ENCODE results near the gene SFTA2. TPM values are rescaled to one million over a fixed set of nuclear protein-coding genes. Genes with fewer than 3 reads are reported as not detected.

Gene SFTA2
- total RNA-seq, 1 experiment from 2014 or later = not detected

DNA sequence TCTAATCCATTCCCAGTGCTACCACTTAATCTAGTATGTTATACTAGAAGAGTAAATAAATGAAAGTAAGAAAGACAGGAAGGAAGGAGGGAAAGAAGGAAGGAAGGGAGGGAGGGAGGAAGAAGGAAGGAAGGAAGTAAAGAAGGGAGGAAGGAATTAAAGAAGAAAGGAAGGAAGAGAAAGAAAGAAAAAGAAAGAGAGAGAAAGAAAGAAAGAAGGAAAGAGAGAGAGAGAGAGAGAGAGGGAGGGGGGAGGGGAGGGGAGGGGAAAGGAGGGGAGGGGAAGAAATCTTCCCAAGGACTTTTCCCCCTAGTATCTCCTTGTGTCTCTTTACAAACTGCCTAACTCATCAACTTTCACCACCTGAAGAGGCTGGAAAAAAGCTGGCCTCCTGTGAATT, 30.7 kb upstream of the SFTA2 start:
- no TSS peak for BruUV-seq (replicated peaks)
- Histone ChIP-seq H3K36me3 (ENCODE audit: control insufficient read depth in 1 of 2, insufficient read depth in 2 of 2, low read length in 2 of 2) (no peaks in the 10 kb centered on the region), H3K4me1 (ENCODE audit: control insufficient read depth in 1 of 2, insufficient read depth in 2 of 2, low read length in 2 of 2) (no peaks in the 10 kb centered on the region; a peak in 1 of 4 replicates), H3K79me2 (ENCODE audit: insufficient read depth, low read length) (no peaks in the 10 kb centered on the region), H3K4me3 (replicated peaks in 1 of 2; ENCODE audit: low read depth in 1 of 2, low read length in 2 of 2) (no peak overlapping the region), H3K9me3 (ENCODE audit: control insufficient read depth in 1 of 2, insufficient read depth in 1 of 2, low read depth in 1 of 2, low read length in 2 of 2) (no peaks in the 10 kb centered on the region), H3K27me3 (ENCODE audit: insufficient read depth, low read length) (no peaks in the 10 kb centered on the region), H2AFZ (ENCODE audit: low read depth, low read length, poor library complexity, severe bottlenecking) (no peak overlapping the region), H3K4me2 (ENCODE audit: low read length) (no peak overlapping the region), H3K27ac (ENCODE audit: low read depth, low read length) (no peak overlapping the region), H3K9ac (ENCODE audit: low read length) (no peak overlapping the region), H4K20me1 (ENCODE audit: insufficient read depth) (no peaks in the 10 kb centered on the region), H3K9me2 (ENCODE audit: insufficient read depth) (no peaks in the 10 kb centered on the region)
- DNase-seq (ENCODE audit: low read depth, low spot score) (no peak), ATAC-seq (no peak)
- RAD21 ChIA-PET (ENCODE audit: low non-redundant PET in 1 of 2, low total read pairs in 2 of 2, uncharacterized antibody in 2 of 2, unreplicated experiment in 2 of 2) = no interaction called here
- TF ChIP-seq EZH2phosphoT487 (IDR thresholded peaks at IDR 0.05; ENCODE audit: borderline replicate concordance) = no peak
- no peak for TF ChIP-seq EGR1 (IDR thresholded peaks at IDR 0.05; ENCODE audit: low read depth)
- no peak for TF ChIP-seq SRF (IDR thresholded peaks at IDR 0.05; ENCODE audit: low read depth)
- no peak for TF ChIP-seq SP1 (IDR thresholded peaks at IDR 0.05; ENCODE audit: low read depth)
- TF ChIP-seq SIN3A (IDR thresholded peaks at IDR 0.05; ENCODE audit: low read depth) = no peak
- no peak for TF ChIP-seq POLR2AphosphoS5 (IDR thresholded peaks at IDR 0.05; ENCODE audit: low read depth, low read length)
- TF ChIP-seq, protein P1, sequence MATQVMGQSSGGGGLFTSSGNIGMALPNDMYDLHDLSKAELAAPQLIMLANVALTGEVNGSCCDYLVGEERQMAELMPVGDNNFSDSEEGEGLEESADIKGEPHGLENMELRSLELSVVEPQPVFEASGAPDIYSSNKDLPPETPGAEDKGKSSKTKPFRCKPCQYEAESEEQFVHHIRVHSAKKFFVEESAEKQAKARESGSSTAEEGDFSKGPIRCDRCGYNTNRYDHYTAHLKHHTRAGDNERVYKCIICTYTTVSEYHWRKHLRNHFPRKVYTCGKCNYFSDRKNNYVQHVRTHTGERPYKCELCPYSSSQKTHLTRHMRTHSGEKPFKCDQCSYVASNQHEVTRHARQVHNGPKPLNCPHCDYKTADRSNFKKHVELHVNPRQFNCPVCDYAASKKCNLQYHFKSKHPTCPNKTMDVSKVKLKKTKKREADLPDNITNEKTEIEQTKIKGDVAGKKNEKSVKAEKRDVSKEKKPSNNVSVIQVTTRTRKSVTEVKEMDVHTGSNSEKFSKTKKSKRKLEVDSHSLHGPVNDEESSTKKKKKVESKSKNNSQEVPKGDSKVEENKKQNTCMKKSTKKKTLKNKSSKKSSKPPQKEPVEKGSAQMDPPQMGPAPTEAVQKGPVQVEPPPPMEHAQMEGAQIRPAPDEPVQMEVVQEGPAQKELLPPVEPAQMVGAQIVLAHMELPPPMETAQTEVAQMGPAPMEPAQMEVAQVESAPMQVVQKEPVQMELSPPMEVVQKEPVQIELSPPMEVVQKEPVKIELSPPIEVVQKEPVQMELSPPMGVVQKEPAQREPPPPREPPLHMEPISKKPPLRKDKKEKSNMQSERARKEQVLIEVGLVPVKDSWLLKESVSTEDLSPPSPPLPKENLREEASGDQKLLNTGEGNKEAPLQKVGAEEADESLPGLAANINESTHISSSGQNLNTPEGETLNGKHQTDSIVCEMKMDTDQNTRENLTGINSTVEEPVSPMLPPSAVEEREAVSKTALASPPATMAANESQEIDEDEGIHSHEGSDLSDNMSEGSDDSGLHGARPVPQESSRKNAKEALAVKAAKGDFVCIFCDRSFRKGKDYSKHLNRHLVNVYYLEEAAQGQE (IDR thresholded peaks at IDR 0.05; ENCODE audit: low read depth) = no peak
- no peak for TF ChIP-seq POLR2A (IDR thresholded peaks at IDR 0.05; ENCODE audit: borderline replicate concordance, extremely low read depth, insufficient read depth, insufficient read length)
- no peak for TF ChIP-seq RAD21 (IDR thresholded peaks at IDR 0.05; ENCODE audit: low read depth)
- no peak for TF ChIP-seq CBX3 (IDR thresholded peaks at IDR 0.05; ENCODE audit: low read depth)
- CTCF ChIA-PET = no interaction called here
- POLR2A ChIA-PET = no interaction called here
- intact Hi-C loops (cut with micrococcal nuclease) = no loop called here
